H4 (cell line): ENCODE results near the gene RNF220. TPM values are rescaled to one million over a fixed set of nuclear protein-coding genes. Genes with fewer than 3 reads are reported as not detected.

Source experiments
- DNase-seq: peaks from one replicate; pipeline ENCODE4 v3.0.0-alpha.2; 2015; ENCODE audit warnings: low spot score
- total RNA-seq: library from RNA; depleted of rRNA; stranded (reverse); fragments of >200 nt; shearing (Covaris generic); gene quantifications from 2 replicates; pipeline ENCODE4 v1.2.3, GENCODE V29; 2014; rRNA removed

RNF220 gene
- total RNA-seq, result 65.1 and 79.6 TPM in 2 replicates

DNA sequence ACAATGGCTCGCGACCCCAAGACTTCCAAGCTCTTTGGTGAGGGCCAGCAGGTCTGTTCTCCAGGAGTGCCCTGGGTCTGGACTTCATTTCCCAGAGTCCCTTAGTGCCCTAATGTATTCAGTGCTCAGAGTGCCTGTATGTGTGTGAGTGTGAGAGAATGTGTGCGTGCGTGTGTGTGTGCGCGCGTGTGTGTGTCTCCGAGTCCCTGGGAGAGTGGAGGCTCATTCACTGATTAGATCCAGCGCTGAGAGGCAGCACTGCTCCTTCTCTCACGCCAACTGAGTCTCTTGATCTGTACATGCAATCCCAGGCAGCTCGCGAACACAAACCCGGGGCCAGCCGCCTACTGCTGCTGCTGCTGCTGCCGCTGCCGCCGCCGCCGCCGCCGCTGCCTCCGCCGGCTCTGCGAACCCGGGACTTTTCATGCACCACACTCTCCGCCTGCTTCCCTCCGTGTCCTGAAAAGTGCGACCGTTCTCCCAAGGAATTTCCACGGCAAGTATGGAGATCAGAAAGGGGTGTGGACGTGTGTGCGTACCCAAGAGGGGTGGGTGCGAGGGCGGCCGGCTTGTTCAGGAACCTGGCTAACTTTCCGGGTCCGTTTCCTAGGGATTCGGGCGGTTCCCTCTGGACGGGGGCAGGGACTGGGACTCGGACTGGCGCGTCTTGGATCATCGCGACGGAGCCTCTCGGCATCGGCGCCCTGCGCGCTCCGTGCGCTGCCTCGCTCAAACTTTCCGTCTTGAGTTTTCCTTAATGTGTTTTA, at the start of gene RNF220:
Gene RNF220 (plus strand): TSS at position 225 of the 767 bp plus-strand sequence.
- peak; percentile 84 for DNase-seq

DNA sequence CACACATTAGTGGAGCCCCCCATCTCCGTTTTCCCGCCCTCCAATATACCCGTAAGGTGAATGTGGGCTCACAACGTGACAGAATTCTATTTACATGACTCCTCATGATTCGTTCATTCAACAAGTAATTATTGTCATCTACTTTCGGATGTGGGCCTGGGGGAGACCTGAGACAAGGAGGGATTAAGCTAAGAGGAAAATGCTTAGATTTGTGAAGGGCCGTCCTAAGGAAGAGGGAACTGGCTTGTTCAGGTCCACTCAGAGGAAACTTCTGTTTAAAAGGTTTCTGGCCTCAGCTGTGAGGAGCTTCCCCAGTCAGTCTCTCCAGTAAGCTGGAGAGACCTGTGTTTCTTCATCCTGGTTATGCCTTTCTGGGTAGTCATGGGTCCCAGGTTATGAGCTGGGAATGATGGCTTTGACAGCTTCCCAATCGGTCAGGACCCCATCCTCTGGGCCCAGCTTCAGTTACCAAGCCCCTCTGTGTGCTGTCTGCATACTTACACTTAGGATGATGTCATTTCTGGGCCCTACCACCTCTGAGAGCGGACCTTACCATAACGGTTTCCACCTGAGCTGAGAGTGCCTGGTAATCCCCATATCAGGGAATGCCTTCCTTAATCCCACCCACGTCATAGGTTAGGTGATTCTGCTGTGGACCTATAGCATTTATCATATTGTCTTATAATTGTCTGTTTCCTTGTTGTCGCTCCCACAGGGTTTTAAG, 49.3 kb upstream of the RNF220 start:
- DNase-seq, result no peak

DNA sequence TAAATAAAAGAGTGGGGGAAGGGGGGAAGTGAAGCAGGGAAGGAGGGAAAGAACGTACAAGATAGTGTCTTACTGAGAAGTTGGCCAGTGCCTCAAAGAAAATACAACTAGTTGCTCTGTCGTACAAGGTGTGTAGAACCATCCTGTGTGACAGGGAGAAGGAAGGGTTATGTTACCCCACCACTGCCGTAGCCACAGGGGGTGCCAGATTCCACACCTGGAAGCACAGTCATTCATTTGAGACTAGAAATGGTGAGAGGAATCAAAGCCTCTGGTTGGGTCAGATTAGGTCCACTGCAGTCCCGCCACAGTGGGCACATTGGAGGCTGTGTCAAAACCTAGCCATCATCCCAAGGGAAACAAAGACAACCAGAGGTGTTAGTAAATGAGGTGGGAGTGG, 47.3 kb upstream of the RNF220 start:
- DNase-seq, result no peak

DNA sequence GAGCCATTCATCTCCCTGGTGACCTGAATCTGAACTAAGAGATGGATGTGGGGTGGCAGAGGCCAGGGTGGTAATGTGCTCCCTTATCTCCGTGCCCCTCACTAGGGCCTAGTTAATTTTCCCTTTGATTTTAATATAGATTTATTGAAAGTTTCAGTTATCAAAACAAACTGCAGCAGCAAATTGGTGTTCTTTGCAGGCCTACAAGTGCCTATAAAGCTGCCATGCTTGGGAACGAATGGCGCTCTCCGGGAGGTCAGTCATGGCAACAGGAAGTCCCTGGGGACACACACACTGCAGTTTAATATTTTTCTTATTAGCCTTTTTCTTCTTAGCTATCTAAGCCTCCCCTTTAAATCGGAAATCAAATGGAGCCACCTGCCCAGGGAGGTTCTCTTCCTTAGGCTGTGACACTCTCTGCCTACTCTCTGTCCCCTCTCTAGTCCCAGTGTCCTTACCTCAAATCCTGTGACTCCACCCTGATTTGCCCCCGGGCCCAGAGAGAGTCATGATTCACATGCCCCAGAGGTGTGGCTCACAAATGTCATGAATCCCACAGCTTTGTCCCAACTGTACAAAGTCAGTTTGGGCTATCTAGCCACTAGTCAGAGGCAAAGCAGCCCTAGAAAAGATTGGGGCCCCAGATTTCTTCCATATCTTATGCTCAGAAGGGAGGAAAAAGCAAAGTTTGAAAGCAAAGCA, 45.7 kb upstream of the RNF220 start:
- DNase-seq, result no peak

DNA sequence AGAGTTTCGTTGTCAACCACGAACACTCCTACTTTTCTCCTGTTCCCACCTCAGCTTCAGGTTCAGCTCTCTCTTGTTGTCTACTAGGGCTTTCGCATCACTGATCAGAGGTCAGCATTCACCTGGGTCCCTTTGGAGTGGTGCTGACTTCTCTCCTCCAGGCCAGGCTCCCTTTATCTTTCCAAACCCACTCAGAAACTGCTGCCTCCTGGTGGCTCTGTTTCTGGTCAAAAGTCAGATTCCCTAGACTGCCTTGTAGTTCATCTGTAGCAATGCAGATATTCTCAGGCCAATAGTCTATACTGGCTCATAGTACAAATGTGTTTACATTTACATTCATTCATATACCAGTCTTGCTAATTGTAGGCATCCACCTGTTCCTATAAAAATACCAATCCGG, 43.6 kb upstream of the RNF220 start:
- DNase-seq, result no peak

DNA sequence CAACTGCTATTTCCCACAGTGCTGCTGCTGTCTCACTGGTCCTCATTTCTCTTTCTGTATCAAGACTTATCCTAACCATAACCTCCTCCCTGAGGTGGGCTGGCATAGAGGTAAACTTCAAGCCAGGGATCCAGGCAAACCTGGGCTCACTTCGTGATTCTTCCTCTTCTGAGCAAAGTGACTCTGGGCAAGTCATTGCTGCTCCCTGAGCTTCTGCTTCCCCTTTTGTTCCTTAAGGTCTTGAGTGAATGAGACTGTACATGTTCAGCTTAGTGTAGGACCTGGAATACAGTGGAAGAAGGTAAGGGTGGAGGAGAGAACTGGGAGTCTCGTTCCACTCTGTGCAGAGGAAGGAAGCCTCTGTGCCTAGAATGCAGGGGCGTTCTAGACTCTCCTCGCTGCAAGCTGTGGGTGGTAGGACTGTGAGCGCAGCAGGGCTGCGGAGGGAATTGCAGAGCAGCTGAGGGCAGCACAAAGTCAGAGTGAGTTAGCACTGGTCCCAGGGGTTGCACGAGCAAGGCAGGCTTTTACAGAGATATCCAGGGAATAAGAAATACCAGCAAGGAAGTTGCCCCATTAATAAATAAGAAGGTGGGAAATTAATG, 38.6 kb upstream of the RNF220 start:
- no peak for DNase-seq

DNA sequence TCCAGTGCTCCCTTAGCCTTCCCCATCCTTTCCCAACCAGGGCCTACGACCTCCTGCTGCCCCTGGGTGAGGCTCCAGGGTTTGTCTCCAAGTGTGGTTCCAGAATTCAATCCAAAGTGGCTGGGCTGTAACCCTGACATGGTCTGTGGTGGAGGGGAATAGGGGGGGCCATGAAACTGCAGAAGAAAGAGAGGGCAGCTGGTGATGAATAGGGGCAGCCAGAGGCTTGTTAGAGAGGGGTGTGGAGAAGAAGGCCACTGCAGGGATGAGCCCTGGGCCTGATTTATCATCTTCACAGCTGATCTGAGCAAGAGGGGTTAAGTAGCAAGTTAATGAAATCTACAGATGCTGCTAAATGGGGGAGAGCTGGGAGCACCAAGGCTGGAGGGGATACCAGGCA, 37.1 kb upstream of the RNF220 start:
- DNase-seq, result no peak

DNA sequence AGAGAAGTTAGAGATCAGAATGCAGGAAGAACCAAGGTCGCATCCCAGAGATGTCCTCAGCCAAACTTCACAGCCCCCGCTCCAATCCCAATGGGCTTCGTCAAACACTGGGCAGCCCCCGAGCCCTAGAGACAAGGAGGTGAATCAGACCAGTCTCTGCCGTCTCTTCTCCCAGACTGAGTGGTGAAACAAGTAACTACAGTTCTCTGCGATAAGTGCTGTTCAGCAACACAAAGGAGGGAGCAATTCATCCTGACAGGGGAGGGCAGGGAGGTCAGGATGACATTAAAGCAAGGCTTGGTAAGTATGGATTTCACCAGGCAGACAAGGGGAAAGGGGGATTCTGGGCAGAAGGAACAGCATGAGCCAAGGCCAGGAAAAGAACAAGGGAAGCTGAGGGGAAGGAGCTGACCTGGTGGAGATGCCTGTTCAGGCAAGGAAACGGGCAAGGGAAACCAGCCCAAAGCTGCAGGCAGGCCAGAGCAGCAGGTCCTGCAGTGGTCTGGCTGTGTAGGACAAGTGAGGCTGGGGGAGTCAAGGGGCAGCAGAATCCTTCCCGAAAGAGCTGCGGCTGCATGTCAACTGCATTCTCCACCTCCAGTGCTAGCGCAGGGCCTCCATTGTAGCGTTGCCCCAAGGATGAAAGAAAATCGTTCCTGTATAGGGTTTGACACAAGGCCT, 36.4 kb upstream of the RNF220 start:
- no peak for DNase-seq

DNA sequence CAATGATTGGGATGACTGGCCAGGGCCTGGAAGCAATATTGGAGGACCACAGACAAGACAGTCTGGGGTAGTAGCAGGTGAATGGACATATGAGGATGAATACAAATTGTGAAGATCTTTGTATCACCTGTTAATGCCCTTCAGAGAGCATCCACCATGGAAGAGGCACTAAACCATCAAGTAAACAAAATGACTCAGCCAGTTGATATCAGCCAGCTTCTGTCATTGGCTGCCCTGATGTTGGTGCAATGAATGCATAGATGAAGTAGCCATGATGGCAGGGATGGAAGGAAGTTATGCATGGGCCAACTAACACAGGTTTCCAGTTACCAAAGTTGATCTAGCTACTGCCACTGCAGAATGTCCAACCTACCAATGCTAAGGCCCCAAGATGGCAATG, 33.8 kb upstream of the RNF220 start:
- no peak for DNase-seq

DNA sequence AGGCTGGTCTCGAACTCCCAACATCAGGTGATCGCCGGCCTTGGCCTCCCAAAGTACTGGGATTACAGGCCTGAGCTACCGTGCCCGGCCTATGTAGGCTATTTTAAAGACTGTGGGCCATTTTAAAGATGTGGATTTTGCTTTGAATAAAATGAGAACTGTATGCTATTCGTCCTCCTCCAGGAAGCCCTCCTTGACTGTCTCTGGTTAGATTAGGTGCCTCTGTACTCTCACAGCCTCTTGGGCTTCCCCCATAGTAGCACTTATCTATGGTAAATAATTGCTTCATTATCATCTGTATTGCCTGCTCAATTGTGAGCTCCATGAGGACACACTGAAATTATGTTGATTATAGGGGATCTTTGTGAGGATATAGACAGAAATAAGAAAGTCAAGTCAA, 29.5 kb upstream of the RNF220 start:
- DNase-seq, result no peak

DNA sequence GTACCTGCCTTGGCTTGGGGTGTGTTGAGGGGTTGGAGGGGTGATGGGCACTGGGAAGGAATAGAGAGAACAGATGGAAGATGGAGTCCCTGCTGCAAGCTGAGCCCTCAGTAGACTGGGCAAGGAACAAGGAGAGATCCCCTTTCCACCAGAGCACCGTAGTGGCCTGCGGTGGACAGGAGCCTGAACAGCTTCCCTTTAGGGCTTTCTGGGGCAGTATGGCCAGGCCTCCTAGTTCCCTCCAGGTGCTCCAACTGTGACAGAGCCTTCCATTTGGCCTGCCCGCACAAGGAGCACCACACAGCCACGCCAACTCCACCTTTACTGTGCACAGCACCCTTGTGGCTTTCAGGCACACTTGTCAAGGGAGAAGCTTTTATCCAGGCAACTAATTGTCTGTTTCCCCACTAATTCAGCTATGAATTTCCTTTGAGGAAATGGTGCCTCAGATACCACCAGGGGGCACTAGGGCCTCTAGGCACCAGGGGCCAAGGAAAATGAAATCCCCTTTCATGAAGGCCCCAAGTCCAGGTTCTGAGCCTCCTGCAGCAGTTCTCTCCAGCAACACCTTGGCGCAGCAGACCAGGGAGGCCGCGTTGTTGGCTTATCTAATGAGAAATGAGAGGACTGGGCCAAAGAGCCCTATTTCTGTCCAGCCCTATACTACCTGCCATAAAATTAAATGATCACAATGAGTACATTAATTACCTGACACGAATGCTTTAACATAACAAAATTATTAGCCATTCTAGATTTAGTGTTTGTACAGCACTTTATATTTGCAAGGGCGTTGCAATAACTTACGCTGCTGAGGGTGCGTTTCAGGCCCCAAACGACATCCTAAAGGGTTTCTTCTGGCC, 26.9 kb upstream of the RNF220 start:
- DNase-seq, result peak; percentile 64

DNA sequence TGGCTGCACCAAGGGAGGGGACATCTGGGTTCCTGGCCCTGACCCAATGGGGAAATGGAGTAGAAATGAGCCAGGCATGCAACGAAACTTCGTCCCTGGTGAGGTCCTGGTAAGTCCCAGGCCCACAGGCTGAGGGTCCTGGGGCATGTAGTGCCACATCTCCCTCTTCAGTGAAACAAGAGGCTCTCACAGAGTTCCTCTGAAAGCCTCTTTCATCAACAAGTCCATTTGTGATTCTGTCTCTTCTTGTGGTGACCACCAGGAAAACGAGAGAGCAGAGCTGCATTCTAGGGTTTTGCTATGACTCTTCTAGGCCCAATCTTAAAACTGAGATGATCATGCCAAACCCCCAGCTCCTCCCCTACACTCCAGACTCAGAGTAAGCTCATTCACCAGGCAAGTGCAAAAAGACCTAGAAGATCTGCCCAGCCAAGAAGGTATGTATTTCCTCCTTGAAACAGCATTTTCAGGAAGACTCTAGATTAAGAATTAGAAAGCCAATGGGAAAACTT, 24.3 kb upstream of the RNF220 start:
- no peak for DNase-seq

DNA sequence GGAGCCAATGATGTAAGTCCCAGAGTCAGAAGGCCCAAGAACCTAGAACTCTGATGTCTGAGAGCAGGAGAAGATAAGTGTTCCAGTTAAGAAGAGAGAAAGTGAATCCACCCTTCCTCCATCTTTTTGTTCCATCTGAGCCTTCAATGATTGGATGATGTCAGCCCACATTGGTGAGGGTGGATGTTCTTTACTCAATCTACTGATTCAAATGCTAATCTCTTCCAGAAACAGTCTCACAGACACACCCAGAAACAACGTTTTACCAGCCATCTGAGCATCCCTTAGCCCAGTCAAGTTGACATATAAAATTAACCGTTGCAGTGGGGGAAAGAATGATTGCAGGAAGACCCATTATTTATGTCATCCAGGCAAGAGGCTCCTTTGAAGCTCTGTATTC, 16.5 kb upstream of the RNF220 start:
- DNase-seq, result no peak

DNA sequence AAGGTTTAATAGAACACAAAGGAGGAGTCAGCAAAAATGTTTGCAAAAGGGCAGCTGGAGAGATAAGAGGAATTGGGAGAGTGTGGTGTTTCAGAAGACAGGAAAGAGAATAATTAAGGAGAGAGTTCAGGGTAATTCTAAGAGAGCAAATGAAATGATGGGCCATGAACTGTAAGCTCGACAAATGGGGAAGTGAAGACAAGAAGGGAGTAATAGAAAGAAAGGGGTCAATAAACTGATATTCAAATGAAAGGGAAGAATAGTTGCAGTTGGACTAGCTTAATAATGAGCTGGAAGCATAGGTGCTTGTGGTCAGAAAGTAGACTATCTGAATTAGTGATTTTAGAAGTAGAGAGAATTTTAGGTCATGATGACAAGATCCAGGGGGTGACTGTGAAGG, 15.6 kb upstream of the RNF220 start:
- DNase-seq, result no peak

DNA sequence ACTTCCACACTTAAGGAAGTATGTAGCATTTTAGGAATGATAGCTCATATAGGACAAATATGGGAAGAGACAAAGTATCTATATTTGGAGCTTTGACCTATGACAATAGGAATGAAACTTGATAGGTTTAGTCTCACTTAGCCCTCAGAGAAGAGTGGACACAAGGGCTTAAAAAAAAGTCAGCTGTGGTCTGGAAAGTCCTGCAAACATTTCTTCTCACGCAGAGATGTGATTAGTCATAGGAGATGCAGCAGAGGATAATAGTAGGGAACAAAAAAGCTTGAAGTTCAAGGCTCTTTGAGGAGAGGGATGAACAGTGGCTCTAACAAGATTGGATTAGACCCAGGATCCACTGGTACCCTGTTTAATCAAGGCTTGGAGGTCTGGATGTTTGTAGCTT, 14.8 kb upstream of the RNF220 start:
- DNase-seq, result peak; percentile 84

DNA sequence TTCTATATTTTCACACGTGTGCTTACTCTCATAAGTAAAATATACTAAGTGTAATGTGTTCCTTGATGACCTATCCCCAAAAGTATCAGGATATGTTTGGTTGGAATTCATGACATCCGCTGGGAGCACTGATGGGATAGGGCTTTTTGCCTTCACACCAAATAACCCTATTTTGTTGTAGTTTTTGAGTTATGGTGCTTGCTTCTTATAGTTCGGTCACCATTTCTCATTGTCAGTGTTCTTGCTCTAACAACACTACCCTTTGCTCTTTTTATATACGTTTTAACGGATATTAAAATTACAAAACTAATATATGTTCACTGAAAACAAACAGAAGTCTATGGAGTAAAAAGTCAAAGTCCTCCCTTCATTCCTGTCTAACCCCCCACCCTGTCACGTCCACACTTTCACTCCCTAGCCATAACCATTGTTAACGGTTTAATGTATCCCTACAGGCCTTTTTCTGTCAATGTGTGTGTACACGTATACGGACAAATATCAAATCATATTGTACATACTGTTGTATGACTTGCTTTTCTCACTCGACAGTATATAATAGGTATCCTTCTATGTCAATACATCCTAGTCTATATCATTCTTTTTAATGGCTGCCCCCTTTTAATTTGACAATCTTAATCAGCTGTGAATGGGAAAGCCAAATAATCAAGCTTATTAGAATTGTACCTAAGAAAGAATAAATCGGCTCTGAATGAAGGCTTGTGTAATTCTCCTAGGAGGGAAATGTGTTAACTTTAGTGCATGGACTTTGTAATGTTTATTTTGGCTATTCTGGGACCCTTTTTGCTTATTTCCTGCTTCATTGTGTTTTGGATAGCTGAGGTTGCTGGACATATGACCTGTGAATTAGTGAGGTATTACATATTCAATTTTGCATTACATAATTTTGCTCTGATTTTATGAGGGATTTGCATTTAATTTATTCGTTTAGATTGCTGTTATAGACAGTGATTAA, 3.5 kb upstream of the RNF220 start:
- no peak for DNase-seq

DNA sequence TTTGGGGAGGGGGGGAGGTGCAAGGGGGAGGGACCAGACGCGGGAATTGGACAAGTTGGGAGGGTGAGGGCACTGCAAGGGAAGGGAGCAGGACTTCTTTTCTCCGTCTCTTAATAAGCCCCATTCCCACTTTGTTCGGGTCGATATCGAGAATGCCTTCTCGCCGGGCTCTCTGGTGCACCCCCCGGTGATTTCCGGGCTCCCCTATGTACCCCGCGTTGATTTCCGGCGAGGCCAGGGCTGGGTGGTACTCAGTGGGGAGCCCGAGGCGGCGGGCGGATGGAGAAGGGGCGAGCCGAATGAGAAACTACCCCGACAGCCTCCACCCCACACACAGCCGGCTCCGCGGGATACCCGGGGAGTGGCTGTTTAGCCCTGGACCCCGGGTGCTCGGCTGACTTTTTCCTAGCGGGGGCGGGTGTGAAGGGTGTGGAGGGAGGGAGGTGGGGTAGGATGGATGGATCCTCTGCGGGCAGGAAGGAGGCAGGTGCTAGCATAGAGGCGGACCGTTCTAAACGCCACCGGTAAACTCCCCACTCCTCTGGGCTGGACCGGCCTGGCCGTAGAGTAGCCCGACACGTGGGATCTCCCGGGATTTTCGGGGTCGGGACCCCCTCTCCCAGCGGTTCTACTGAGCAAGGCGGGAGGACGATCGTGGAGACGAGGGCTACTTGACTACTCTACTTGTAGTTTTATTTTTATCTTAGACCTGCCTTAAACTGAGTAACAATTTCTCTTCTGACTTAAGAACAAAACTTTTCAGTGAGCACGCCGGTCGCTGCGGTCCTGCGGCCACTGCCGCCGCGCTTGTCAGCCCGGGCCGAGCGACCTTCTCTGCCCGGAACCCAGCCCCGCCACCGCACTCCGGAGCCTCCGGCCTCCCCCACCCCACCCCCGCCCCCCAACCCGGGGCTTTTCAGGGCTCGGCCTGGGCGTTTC, 1.0 kb downstream of the RNF220 start:
- no peak for DNase-seq

DNA sequence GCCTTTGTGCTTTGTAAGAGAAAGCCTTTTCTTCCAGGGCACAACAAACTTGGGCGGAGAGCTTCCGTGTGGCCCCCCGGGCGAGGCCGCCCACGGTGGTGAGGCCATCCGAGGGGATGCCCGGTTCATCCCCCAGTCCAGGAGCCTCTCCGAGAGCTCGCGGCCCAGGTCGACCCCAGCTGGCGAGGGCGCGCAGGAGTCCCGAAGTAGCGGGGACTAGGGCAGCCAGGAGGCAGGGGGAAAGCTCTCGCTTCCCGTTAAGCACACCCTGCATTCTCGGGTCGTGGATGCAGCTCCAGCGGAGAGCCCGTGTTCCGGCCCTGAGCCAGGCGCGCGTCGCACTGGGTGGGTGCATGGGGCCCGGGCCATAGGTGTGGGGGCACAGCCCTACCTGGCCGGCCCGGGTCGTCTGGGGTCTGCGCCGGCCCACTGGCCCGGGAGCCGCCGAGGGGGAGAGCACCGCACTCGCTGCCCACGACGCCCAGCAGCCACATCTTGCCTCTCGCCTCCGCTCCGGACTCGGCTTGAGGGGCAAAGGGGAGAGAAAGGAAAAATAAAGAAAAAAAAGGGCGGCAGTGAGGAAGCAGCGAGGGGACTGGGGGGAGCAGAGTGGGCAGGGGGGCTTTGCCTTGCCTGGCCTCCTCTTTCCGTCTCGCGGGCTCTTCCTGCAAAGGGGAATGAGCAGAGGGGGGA, 1.8 kb downstream of the RNF220 start:
- no peak for DNase-seq
